ENCODE results near the gene ALDH1A2.

ALDH1A2 gene

DNA sequence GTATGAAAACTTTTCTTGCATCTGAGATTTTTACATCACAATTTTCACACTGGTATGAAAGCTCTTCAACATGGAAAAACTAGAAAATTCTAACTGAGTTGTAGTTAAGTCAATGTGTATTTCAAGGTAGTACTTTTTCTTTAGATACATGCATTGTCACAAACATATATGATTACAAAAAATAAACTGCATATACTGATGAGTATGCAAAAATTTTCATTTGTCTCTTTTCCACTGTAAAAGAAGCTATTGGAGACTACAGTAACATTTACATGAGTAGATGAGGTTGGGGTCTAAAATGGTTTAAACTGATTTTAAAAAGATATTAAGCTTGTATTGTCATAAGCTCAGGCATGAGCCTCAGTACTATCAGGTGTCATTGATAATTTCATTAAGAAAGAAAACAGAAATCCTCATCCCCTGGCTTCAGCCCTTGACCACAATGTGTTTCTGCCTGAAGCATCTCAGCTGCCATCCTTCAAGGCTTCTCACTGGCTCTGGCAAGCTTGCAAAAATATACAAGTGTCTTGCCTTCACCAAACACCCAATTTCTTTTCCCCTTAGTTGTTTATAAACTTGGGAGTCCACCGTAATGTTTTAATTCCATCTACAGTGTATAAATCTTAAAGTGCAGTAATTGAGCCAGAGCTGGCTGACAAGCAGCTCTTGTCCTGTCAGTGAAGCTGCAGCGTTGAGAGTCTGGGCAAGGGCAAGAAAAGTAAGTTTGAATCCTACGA lies 71.9 kb downstream of the ALDH1A2 start:
- no peak for DNase-seq

DNA sequence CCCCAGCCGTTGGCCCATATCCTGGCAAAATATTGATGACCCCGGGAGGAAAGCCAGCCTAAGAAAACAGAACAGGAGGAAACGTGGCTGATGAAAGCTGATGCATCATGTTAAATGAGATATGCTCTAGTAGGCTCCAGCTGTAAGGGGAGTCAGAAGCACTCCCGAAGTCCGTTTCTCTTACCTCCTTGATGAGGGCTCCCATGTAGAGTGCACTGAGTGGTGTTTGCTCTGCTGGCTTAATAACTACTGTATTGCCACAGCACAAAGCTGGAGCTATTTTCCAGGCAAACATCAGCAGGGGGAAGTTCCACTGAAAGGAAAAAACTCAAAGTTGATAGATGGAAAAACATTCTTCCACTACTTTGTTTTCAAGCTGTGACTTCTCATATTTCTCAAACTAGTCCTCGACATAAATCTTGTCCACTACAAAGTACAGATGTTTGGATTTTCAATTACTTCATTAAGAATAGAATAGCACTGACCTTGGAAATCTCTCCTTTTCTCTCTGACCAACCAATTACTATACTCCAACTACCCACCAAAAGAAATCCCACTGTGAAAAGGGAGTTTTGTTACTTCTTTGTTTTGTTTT lies 72.7 kb downstream of the ALDH1A2 start:
- DNase-seq, result no peak

DNA sequence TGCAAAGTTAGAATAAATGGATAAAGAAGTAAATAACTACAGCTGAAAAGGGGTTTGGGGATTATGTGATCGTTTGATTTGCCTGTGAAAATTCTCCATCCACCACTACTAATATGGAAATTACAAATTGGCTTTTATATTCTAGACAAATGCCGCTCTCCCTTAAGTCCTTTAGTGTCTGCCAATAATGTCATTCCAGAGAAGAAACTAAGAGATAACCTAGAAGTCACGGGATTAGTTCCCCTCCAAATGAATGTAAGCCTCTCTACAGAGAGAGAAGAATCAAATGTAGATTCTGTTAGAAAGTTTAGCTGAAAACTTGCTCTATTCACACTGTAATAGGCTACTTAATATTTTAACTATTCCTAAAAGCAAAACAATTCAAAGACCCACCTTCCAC lies 92.0 kb downstream of the ALDH1A2 start:
- no peak for DNase-seq

DNA sequence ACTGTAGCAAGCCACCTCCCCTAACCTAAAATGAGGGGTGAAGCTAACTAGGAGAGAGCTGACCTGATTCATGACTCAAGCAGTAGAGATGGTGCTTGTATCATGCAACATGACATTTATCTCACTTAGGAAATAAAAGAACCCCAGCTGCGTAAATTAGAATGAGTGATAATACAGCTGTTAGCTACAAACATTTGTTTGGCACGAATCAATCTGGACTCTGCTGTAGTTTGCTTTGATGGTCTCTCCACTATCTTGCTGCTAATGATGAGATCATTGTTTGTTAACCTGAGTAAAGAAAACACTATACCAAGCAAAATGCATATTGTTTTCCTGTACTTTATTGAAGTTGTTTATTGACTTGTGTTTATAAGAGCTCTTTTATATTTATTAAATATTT lies 92.6 kb downstream of the ALDH1A2 start:
- no peak for DNase-seq

GRCh38 chr15:57969996-57970395 lies 95.5 kb downstream of the ALDH1A2 start:
- no peak for DNase-seq

DNA sequence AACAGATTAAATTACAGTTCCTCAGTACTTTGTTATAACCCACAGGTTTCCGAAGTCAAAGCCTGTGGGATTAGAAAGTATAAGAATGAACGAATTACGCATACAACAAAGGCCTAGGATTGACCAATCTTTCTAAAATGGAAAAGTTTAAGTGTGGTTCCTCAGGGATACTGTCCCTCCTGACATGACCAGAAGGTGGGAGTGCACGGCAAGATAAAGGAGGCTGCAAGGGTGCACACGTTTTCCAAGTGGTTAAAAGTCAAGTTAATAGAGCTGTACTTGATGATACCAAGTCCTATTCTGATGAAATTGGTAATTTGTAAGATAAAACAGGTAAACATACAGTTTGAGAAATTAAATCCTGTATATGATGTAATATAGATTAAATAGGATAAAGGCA lies 96.2 kb downstream of the ALDH1A2 start:
- DNase-seq, result no peak

- no peak for DNase-seq
These were observed 102.6 kb downstream of the ALDH1A2 start for GRCh38 chr15:57962887-57963286.

DNA sequence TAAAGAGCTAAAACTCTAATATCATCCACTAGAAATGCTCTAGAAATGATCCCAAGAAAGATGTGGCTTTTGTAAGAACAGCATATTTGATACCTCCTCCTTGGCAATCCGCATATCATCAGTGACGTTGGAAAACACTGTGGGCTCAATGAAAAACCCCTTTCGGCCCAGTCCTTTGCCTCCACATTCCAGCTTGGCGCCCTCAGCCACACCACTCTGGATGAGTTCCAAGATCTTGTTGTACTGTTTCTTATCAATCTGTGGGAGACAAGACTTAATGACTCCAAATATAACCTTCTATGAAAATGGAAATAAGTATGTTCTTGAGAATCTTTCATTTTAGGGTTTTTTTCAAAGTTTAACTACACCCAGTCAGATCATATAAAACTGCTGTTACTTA lies 103.6 kb downstream of the ALDH1A2 start:
- DNase-seq, result no peak

DNA sequence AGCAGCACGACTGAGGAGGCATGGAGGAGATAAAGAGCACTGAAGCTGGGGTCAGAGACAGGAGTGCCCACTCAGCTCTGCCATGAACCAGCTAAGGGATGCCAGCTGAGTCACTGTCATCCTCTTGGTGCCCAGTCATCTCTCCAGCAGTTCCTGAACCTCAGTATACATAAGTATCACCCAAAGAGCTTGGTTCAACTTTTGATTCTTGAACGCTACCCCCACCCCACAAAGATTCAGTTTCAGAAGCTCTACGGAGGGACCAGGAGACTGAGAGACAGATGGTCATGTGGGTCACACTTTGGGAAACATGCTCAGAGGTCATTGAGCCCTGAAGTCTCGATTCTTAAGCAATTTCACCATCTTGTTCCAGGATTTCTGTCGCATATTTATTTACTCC lies 108.4 kb downstream of the ALDH1A2 start:
- DNase-seq, result no peak

GRCh38 chr15:57953874-57954273 lies 111.6 kb downstream of the ALDH1A2 start:
- no peak for DNase-seq

DNA sequence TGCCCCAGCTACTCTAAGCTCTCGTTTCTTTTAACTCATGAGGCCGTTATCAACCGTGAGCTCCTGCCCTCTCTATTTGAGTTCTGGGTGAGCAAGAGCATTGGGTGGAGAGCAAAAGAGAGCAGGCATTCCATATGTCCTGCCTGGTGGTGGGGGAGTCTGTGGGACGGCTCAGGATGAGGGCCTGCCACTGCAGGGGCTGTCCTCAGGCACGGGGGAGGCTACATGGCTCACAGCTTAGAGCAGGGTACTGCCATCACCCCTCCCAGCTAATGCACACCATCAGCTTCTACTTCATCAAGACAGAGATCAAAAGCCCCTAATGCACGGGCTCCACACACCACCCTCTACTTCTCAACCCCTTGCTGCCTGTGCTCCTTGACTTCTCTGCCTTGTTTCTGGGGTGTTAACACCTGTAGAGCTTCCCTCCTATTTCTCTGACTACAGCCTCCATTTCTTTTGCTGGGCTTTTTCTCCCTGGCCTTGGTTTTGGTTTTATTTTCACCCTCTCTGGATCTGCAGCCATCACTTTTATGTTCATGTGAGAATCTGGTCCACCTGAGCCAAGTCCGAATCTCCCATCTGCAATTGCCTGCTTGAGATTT lies 114.1 kb downstream of the ALDH1A2 start:
- no peak for DNase-seq

DNA sequence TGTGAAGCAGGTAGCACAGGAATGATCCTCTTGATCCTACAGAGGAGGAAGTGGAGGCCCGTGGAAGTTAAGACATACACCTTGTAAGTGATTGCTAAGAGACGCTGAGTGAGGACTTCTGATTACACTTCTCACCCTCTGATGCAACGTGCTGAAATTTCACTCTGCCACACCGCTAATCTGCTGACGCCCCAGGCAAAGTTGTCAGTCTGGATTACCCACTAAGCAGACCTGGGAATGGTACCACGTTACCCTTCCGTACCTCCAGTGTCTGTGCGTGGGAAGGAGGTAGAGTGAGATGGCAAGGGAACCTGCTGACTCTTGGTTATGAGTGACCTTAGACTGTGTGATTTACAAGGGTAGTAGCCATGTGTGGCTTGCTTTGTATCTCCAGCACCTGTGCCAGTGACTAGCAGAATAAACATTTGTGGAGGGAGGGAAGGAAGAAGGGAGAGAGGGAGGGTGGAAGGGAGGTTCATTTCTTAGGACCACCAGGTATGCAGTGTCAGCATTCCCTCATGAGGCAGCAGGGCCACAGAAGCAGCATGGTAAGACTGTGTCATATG lies 115.0 kb downstream of the ALDH1A2 start:
- no peak for DNase-seq

DNA sequence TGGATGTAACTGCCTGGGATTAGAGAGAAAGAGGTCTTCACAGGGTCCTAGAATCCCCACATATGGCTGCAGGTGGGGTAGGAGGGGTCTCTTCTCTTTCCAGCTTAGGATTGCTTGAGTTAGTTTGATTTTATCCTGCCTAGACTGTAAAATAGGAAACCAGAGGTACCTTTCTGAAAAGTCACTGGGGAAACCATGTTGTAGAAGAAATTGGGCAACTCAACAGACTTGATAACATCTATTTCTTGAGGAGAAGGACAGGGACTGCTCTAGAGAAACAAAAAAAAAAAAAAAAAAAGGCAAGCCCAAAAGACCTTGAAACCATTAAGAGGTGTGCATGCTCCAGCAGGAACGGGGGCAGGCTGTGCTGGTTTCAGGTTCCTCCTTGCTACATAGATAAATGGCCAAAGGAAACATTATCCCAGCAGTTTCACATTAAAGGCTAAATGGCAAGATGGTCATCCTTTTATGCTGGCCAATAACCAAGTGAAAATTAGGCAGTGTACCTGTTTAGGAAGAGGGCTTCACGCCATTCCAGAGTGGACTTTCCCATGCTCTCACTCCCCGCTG lies 116.1 kb downstream of the ALDH1A2 start:
- no peak for DNase-seq

DNA sequence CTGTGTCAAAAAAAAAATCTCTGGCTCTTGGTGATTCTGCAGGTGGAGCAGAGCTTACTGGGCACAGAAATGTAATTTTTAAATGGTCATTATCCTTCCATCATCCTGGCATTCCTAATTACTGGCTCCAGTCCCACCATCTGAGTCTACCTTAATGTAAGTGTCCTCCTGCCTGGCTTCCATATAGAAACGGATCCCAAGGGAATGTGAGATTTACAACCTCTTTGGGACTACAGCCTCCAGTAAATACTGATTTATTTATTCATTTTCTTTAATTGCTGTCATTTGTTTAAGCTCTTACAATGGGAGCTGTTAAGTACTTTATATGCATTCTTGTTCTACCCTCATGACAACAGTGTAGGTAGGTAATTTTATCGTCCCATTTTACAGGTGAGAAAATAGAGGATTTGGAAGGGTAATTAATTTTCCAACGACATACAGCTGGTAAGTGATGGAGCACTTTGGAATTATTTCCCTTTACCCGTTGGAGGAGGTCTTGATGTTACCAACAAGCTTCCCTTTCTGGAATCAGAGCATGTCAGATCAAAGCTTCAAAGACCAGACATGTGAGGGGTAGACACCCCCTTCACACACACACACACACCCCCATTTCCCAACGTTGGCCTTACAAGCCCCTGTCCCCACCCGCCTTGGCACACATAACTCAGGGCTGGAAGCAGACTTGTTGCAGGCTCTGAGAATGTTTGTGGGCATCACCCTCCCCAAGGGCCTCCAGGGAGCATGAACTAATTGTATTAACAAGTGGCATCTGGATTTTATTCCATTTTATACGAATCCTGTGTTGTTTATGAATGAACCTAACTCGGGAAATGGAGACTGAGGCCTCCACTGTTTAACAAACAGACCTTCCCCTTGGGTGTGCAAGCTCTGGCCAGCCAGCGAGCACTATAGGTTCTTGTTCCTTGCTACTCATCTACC lies 116.9 kb downstream of the ALDH1A2 start:
- DNase-seq, result no peak

- no peak for DNase-seq
These were observed 117.7 kb downstream of the ALDH1A2 start for GRCh38 chr15:57947781-57948180.

GRCh38 chr15:57947282-57947681 lies 118.2 kb downstream of the ALDH1A2 start:
- no peak for DNase-seq

DNA sequence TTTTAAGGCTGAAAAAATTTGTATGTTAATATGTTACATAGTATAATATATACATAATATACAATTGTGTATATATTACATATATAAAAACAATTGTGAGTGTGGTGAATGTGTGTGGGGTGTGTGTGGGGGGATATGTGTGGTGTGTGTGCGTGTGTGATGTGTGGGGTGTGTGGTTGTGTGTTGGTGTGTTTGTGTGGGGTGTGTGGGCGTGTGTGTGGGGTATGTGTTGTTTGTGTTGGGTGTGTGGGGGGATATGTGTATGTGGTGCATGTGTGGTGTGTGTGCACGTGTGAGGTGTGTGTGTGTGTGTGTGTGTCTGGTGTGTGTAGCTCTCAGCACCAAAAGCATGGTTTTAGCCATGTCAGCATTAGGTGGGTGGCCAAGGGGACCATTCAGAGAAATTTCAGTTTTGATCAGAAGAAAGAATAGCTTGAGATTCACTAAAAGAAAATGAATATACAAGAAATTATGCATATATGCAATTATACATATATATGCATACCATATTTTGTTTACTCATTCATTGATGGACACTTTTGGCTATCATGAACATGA lies 118.9 kb downstream of the ALDH1A2 start:
- DNase-seq, result no peak

DNA sequence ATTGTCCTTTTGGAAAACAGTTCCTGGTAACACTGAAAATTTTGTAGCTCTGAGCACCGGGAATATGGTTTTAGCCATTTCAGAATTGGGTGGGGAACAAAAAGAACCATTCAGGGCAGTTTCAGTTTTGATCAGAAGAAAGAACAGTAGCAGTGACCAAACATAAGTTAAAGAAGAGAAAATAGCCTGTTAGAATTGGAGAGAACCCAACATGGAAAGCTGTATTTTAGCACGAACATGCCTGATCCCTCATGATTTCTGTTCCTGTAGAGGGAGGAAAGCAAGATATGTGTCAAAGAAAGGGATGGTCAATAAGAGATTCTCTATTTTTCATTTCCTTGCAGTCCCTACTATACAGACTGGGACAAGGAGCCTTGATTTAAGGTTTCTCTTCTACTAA lies 119.9 kb downstream of the ALDH1A2 start:
- DNase-seq, result no peak

- DNase-seq, result no peak
These were observed 121.6 kb downstream of the ALDH1A2 start for GRCh38 chr15:57943754-57944420.

GRCh38 chr15:57943171-57943570 lies 122.3 kb downstream of the ALDH1A2 start:
- no peak for DNase-seq

DNA sequence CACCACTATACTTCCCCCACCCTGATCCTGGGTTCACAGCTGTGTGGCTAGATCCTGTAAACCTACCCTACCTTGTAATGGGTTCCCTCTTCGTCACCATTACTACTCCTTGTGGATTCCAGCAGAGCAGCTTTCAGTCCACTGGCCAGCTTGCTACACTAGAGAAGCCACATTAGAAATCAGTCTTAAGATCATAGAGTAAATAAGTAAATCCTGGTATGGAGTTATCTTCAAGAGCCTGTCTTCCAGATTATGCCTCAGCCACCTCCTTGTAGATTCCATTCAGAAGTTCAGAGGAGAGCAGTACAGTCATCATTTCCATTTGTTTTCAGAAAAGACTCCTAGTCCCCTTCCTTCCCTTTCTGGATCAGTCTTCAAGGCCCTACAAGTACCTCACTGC lies 123.7 kb downstream of the ALDH1A2 start:
- DNase-seq, result no peak

GRCh38 chr15:57932348-57932747 lies 133.2 kb downstream of the ALDH1A2 start:
- no peak for DNase-seq

Measured in stimulated activated naive CD4-positive, alpha-beta T cell (primary cell).